Neural cell (in vitro differentiated cells): ENCODE data around the gene VIT. TPM values are rescaled to one million over a fixed set of nuclear protein-coding genes. Genes with fewer than 3 reads are reported as not detected.

Experiments
- H2AFZ ChIP-seq: fragments of 200-600, 300-800 bp; sonication (generic), shearing (Covaris generic); 2 replicates; pipeline ENCODE4 v1.6.0; 2014; ENCODE audit warnings: low read depth, mild to moderate bottlenecking, antibody characterized with exemption, low read length, moderate library complexity
- H3F3A ChIP-seq: fragments of 200-600 bp; shearing (Covaris generic); 2 replicates; pipeline ENCODE4 v1.6.1; 2016; ENCODE audit warnings: mild to moderate bottlenecking, moderate library complexity, mixed read lengths, antibody characterized with exemption, low read length; ENCODE audit not compliant: insufficient read depth, poor library complexity, severe bottlenecking
- H3K27ac ChIP-seq: fragments of 200-600, 300-800 bp; sonication (generic), shearing (Covaris generic); 2 replicates; pipeline ENCODE4 v1.5.1; 2014; ENCODE audit warnings: mild to moderate bottlenecking, low read length, moderate library complexity
- H3K27me3 ChIP-seq: fragments of 300-800, 200-600 bp; sonication (generic), shearing (Covaris generic); 2 replicates; pipeline ENCODE4 v1.6.0; 2014; ENCODE audit warnings: mild to moderate bottlenecking, low read depth, low read length, moderate library complexity; ENCODE audit not compliant: insufficient read depth
- H3K36me3 ChIP-seq: fragments of 300-800, 200-600 bp; sonication (generic), shearing (Covaris generic); 2 replicates; pipeline ENCODE4 v1.5.1; 2014; ENCODE audit warnings: mild to moderate bottlenecking, antibody characterized with exemption, low read length, moderate library complexity; ENCODE audit not compliant: insufficient read depth
- H3K4me2 ChIP-seq: fragments of 300-800, 200-600 bp; sonication (generic), shearing (Covaris generic); 2 replicates; pipeline ENCODE4 v1.6.0; 2014; ENCODE audit warnings: mild to moderate bottlenecking, low read length
- H3K4me3 ChIP-seq: fragments of 300-800, 200-600 bp; sonication (generic), shearing (Covaris generic); 2 replicates; pipeline ENCODE4 v1.5.1; 2014; ENCODE audit warnings: mild to moderate bottlenecking, low read length, moderate library complexity
- H3K79me2 ChIP-seq: fragments of 200-600 bp; shearing (Covaris generic); replicated peaks from 2 replicates; pipeline ENCODE4 v1.6.0; 2014; ENCODE audit warnings: mild to moderate bottlenecking, low read length, moderate library complexity; ENCODE audit not compliant: insufficient read depth
- H3K9ac ChIP-seq: fragments of 300-800, 200-600 bp; sonication (generic), shearing (Covaris generic); 2 replicates; pipeline ENCODE4 v1.6.1; 2016; ENCODE audit warnings: mild to moderate bottlenecking, low read length, mixed read lengths
- H3K9me2 ChIP-seq: fragments of 200-600 bp; shearing (Covaris generic); 2 replicates; pipeline ENCODE4 v1.6.1; 2016; ENCODE audit warnings: mild to moderate bottlenecking, low read length, mixed read lengths; ENCODE audit not compliant: insufficient read depth
- H3K9me3 ChIP-seq: fragments of 200-600, 300-800 bp; sonication (generic), shearing (Covaris generic); 2 replicates; pipeline ENCODE4 v1.6.1; 2016; ENCODE audit warnings: mild to moderate bottlenecking, mixed run types, low read length, moderate library complexity, mixed read lengths
- H4K20me1 ChIP-seq: fragments of 200-600 bp; shearing (Covaris generic); 2 replicates; pipeline ENCODE4 v1.6.1; 2016; ENCODE audit warnings: mild to moderate bottlenecking, mixed run types; ENCODE audit not compliant: insufficient read depth
- EP300 ChIP-seq: fragments of 450-650 bp; conservative IDR thresholded peaks from 2 replicates; pipeline ENCODE4 v1.6.1; 2014; ENCODE audit warnings: antibody characterized with exemption, mild to moderate bottlenecking, moderate library complexity; ENCODE audit not compliant: poor library complexity, severe bottlenecking
- EZH2 ChIP-seq: fragments of 200-600, 300-800 bp; shearing (Covaris generic), sonication (generic); IDR thresholded peaks from 2 replicates; pipeline ENCODE4 v1.6.1; 2014; ENCODE audit warnings: antibody characterized with exemption, low read length, borderline replicate concordance, mild to moderate bottlenecking; ENCODE audit not compliant: insufficient read depth, poor library complexity, severe bottlenecking
- MXI1 ChIP-seq: fragments of 450-650 bp; conservative IDR thresholded peaks from 2 replicates; pipeline ENCODE4 v1.6.1; 2014; ENCODE audit warnings: antibody characterized with exemption, mild to moderate bottlenecking; ENCODE audit not compliant: poor library complexity, severe bottlenecking
- POLR2AphosphoS5 ChIP-seq: IDR thresholded peaks from 2 replicates; pipeline ENCODE4 v1.6.1; 2012
- RAD21 ChIP-seq: fragments of 450-650 bp; conservative IDR thresholded peaks from 2 replicates; pipeline ENCODE4 v1.6.1; 2014; ENCODE audit warnings: antibody characterized with exemption, mild to moderate bottlenecking, moderate library complexity
- SMC3 ChIP-seq: fragments of 450-650 bp; conservative IDR thresholded peaks from 2 replicates; pipeline ENCODE4 v1.6.1; 2014; ENCODE audit warnings: antibody characterized with exemption, mild to moderate bottlenecking, moderate library complexity; ENCODE audit not compliant: poor library complexity
- TAF1 ChIP-seq: IDR thresholded peaks from 2 replicates; pipeline ENCODE4 v1.6.1; 2012; ENCODE audit warnings: low read depth
- polyA plus RNA-seq: library from polyadenylated mRNA; depleted of rRNA; stranded (reverse); fragments of >200 nt; gene quantifications from 2 replicates; pipeline ENCODE4 v1.2.3, GENCODE V29; 2014
- TF ChIP-seq, protein P1 (sequence below): IDR thresholded peaks from 2 replicates; pipeline ENCODE4 v1.6.1; 2012; ENCODE audit warnings: borderline replicate concordance
- TF ChIP-seq, protein P2 (sequence below): fragments of 450-650 bp; IDR thresholded peaks from 2 replicates; pipeline ENCODE4 v1.5.1; 2014; ENCODE audit warnings: antibody characterized with exemption, mild to moderate bottlenecking, moderate library complexity; ENCODE audit not compliant: poor library complexity, severe bottlenecking

VIT gene
- polyA plus RNA-seq, 1 donor from 2014 or later: not detected

DNA sequence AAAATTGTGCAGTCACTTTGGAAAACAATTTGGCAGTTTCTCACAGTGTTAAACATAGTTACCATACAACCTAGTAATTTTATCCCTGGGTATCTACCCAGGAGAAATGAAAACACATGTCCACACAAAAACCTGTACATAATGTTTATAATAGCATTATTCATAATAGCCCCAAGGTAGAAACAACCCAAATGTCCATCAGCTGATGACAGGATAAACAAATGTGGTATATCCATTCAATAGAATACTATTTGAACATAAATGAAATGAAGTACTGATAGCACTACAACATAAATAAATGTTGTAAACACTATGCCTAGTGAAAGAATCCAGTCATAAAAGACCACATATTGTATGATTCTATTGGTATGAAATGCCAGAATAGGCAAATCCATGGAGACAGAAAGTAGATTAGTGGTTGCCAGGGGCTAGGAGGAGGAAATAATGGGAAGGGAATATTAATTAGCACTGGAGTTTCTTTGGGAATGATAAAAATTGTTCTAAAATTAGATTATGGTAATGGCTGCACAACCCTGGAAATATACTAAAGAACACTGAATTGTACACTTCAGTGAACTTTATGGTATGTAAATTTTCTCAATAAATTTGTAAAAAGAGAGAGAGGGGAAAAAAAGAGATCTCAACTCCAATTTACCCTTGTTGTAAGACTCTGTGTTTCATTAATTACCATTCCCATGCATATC, 20.8 kb upstream of the VIT start:
- Histone ChIP-seq H4K20me1 (no peaks in the 10 kb centered on the region), H3K36me3 (no peaks in the 10 kb centered on the region), H3K4me3 (no peak overlapping the region), H3K4me2 (no peak overlapping the region), H3K9me2 (no peaks in the 10 kb centered on the region), H3K9ac (no peak overlapping the region), H3F3A (no peaks in the 10 kb centered on the region), H3K27me3 (no peaks in the 10 kb centered on the region), H3K9me3 (no peaks in the 10 kb centered on the region), H2AFZ (no peak overlapping the region), H3K79me2 (no peaks in the 10 kb centered on the region), H3K27ac (no peak overlapping the region)
- TF ChIP-seq, protein P1, sequence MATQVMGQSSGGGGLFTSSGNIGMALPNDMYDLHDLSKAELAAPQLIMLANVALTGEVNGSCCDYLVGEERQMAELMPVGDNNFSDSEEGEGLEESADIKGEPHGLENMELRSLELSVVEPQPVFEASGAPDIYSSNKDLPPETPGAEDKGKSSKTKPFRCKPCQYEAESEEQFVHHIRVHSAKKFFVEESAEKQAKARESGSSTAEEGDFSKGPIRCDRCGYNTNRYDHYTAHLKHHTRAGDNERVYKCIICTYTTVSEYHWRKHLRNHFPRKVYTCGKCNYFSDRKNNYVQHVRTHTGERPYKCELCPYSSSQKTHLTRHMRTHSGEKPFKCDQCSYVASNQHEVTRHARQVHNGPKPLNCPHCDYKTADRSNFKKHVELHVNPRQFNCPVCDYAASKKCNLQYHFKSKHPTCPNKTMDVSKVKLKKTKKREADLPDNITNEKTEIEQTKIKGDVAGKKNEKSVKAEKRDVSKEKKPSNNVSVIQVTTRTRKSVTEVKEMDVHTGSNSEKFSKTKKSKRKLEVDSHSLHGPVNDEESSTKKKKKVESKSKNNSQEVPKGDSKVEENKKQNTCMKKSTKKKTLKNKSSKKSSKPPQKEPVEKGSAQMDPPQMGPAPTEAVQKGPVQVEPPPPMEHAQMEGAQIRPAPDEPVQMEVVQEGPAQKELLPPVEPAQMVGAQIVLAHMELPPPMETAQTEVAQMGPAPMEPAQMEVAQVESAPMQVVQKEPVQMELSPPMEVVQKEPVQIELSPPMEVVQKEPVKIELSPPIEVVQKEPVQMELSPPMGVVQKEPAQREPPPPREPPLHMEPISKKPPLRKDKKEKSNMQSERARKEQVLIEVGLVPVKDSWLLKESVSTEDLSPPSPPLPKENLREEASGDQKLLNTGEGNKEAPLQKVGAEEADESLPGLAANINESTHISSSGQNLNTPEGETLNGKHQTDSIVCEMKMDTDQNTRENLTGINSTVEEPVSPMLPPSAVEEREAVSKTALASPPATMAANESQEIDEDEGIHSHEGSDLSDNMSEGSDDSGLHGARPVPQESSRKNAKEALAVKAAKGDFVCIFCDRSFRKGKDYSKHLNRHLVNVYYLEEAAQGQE: no peak
- TF ChIP-seq POLR2AphosphoS5: no peak
- no peak for TF ChIP-seq TAF1
- TF ChIP-seq, protein P2, sequence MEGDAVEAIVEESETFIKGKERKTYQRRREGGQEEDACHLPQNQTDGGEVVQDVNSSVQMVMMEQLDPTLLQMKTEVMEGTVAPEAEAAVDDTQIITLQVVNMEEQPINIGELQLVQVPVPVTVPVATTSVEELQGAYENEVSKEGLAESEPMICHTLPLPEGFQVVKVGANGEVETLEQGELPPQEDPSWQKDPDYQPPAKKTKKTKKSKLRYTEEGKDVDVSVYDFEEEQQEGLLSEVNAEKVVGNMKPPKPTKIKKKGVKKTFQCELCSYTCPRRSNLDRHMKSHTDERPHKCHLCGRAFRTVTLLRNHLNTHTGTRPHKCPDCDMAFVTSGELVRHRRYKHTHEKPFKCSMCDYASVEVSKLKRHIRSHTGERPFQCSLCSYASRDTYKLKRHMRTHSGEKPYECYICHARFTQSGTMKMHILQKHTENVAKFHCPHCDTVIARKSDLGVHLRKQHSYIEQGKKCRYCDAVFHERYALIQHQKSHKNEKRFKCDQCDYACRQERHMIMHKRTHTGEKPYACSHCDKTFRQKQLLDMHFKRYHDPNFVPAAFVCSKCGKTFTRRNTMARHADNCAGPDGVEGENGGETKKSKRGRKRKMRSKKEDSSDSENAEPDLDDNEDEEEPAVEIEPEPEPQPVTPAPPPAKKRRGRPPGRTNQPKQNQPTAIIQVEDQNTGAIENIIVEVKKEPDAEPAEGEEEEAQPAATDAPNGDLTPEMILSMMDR: no peak
- TF ChIP-seq RAD21: no peak
- no peak for TF ChIP-seq MXI1
- TF ChIP-seq SMC3: no peak
- no peak for TF ChIP-seq EP300
- TF ChIP-seq EZH2: no peak

DNA sequence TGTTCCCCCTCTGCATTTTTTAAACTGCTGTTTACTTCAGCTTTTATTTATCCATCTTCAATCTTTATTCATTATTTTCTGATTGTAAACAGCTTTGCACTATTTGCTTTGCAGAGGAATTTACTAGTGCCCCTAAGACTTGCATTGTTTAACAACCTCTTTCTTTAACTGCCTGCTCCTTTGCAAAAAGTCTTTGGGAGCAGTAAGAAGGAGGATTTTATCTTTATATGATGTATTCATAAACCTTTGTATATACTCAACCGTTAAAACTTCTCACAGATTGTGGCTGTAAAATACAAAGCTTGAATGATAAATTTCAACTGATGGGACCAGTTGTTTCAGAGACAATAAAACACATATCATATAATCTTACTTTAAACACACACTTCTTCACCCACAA, 20.1 kb upstream of the VIT start:
- no peaks in the 10 kb centered on the region for H3K36me3 ChIP-seq
- H4K20me1 ChIP-seq: no peaks in the 10 kb centered on the region
- no peaks in the 10 kb centered on the region for H3K79me2 ChIP-seq
- no peaks in the 10 kb centered on the region for H3K27me3 ChIP-seq
- H2AFZ ChIP-seq: no peak overlapping the region
- H3K27ac ChIP-seq: no peak overlapping the region
- no peak overlapping the region for H3K4me2 ChIP-seq
- no peaks in the 10 kb centered on the region for H3K9me2 ChIP-seq
- TF ChIP-seq, protein P1: no peak
- TF ChIP-seq RAD21 (no peak), SMC3 (no peak), EP300 (no peak), POLR2AphosphoS5 (no peak), TAF1 (no peak), EZH2 (no peak), MXI1 (no peak)
- TF ChIP-seq, protein P2: no peak
- no peak overlapping the region for H3K4me3 ChIP-seq
- no peak overlapping the region for H3K9ac ChIP-seq
- no peaks in the 10 kb centered on the region for H3K9me3 ChIP-seq
- H3F3A ChIP-seq: no peaks in the 10 kb centered on the region
